ENCODE data around the gene NTN5.
A peak's percentile ranks its signal among the peaks of the same experiment; 100 is the strongest.
"Not testable (repeated sequence)": the region's sequence is repeated elsewhere in the genome, so short reads cannot be mapped to it uniquely, and the experiment has no call there.

Gene NTN5

GRCh38 chr19:48668332-48668731 is 4.5 kb downstream of the NTN5 start:
- DNase-seq, result no peak

- no peak for DNase-seq
Measured at GRCh38 chr19:48665786-48666185, 7.0 kb downstream of the NTN5 start.

- DNase-seq, result no peak
Measured at GRCh38 chr19:48664476-48664875, 8.3 kb downstream of the NTN5 start.

GRCh38 chr19:48663667-48664066 is 9.2 kb downstream of the NTN5 start:
- DNase-seq, result no peak

GRCh38 chr19:48661711-48662090 is 11.1 kb downstream of the NTN5 start:
- no peak for DNase-seq

- DNase-seq, result peak; percentile 71
Measured at GRCh38 chr19:48660852-48661710, 11.7 kb downstream of the NTN5 start.

- DNase-seq, result no peak
Measured at GRCh38 chr19:48659768-48660167, 13.0 kb downstream of the NTN5 start.

GRCh38 chr19:48658483-48658882 is 14.3 kb downstream of the NTN5 start:
- no peak for DNase-seq

- not testable (repeated sequence) for DNase-seq
Measured at GRCh38 chr19:48657828-48658227, 15.0 kb downstream of the NTN5 start.

- no peak for DNase-seq
Measured at GRCh38 chr19:48656840-48657474, 15.9 kb downstream of the NTN5 start.

GRCh38 chr19:48654299-48655059 is 18.3 kb downstream of the NTN5 start:
- no peak for DNase-seq

GRCh38 chr19:48651683-48652048 is 21.2 kb downstream of the NTN5 start:
- no peak for DNase-seq

- DNase-seq, result no peak
Measured at GRCh38 chr19:48650974-48651682, 21.7 kb downstream of the NTN5 start.

- DNase-seq, result no peak
Measured at GRCh38 chr19:48648134-48648533, 24.7 kb downstream of the NTN5 start.

GRCh38 chr19:48646722-48647216 is 26.0 kb downstream of the NTN5 start:
- no peak for DNase-seq

GRCh38 chr19:48646001-48646721 is 26.7 kb downstream of the NTN5 start, which contains the start of gene CA11:
CA11 (minus strand) TSS chr19:48646187; CDS start chr19:48645632, 555 bp downstream.
- peak; percentile 91 for DNase-seq

- DNase-seq, result no peak
Measured at GRCh38 chr19:48645620-48646000, 27.2 kb downstream of the NTN5 start.

- DNase-seq, result peak; percentile 72
Measured at GRCh38 chr19:48644839-48645619, 27.8 kb downstream of the NTN5 start.

GRCh38 chr19:48644355-48644754 is 28.5 kb downstream of the NTN5 start:
- no peak for DNase-seq

- DNase-seq, result no peak
Measured at GRCh38 chr19:48642862-48643261, 30.0 kb downstream of the NTN5 start.

GRCh38 chr19:48641850-48642249 is 31.0 kb downstream of the NTN5 start:
- no peak for DNase-seq

All from activated CD4-positive, alpha-beta T cell treated with anti-CD3 and anti-CD28 coated beads, Interleukin-2, amount 50 U/mL, for 1 hour (primary cell).